IMR-90 (cell line): ENCODE results near the gene RTCB.
"Not testable (repeated sequence)": the region's sequence is repeated elsewhere in the genome, so short reads cannot be mapped to it uniquely, and the experiment has no call there.

Source experiments
- CTCF ChIP-seq: conservative IDR thresholded peaks from 2 replicates; pipeline ENCODE4 v1.5.1; 2012; ENCODE audit warnings: mild to moderate bottlenecking, low read depth, low read length, improper control_type of control experiment
- USF2 ChIP-seq: fragments of 150-350 bp; IDR thresholded peaks from 2 replicates; pipeline ENCODE4 v1.6.1; 2017; ENCODE audit warnings: mild to moderate bottlenecking, antibody characterized with exemption, low read length, low read depth

- not testable (repeated sequence) for TF ChIP-seq CTCF, USF2
Measured at GRCh38 chr22:32351875-32352274, 60.2 kb downstream of the RTCB start.
